Stimulated activated effector memory CD8-positive, alpha-beta T cell treated with anti-CD3 and anti-CD28 coated beads, Interleukin-12 subunit alpha, Interleukin-12 subunit beta, amount 100 ng/mL, for 72 hours (primary cell): Measurements from ENCODE around the gene LAMP2.
"Not testable (repeated sequence)": the region's sequence is repeated elsewhere in the genome, so short reads cannot be mapped to it uniquely, and the experiment has no call there.

Experiments used
- ATAC-seq: fragments of 150-1000 bp; cut with Tn5 transposase; 2 replicates; pipeline ENCODE4 v1.10.0; 2021
- DNase-seq, 2 donors: peaks; one replicate each; pipeline ENCODE4 v3.0.0; 2021 to 2022; ENCODE audit warnings: low spot score in 2 of 2
- H3K27ac Mint-ChIP-seq: one replicate; pipeline ENCODE4 v1.8.0; 2022; ENCODE audit warnings: mild to moderate bottlenecking, mixed read lengths
- H3K36me3 Mint-ChIP-seq: one replicate; pipeline ENCODE4 v1.8.0; 2022; ENCODE audit warnings: mild to moderate bottlenecking, mixed read lengths
- H3K4me1 Mint-ChIP-seq: one replicate; pipeline ENCODE4 v1.8.0; 2022; ENCODE audit warnings: mixed read lengths
- H3K4me3 Mint-ChIP-seq: one replicate; pipeline ENCODE4 v1.8.0; 2022; ENCODE audit warnings: mild to moderate bottlenecking, mixed read lengths
- H3K9me3 Mint-ChIP-seq: one replicate; pipeline ENCODE4 v1.8.0; 2022; ENCODE audit warnings: mixed read lengths

LAMP2 gene

GRCh38 chrX:120469657-120470056, 561 bp upstream of the LAMP2 start:
- ATAC-seq, DNase-seq, H3K36me3 Mint-ChIP-seq, H3K9me3 Mint-ChIP-seq: not testable (repeated sequence)
- Mint-ChIP-seq H3K27ac (peak overlapping the region; percentile 97), H3K4me3 (peak overlapping the region; percentile 89), H3K4me1 (peaks cover 12% of the 10 kb centered on the region)

GRCh38 chrX:120468479-120468824, 644 bp downstream of the LAMP2 start:
- no peak for ATAC-seq
- Mint-ChIP-seq H3K36me3 (no peaks in the 10 kb centered on the region), H3K9me3 (no peaks in the 10 kb centered on the region), H3K27ac (peak overlapping the region; percentile 97), H3K4me3 (peak overlapping the region; percentile 89), H3K4me1 (peaks cover 12% of the 10 kb centered on the region)
- DNase-seq = no peak

- Mint-ChIP-seq H3K27ac (peak overlapping the region; percentile 97), H3K9me3 (no peaks in the 10 kb centered on the region), H3K4me3 (peak overlapping the region; percentile 89), H3K4me1 (peaks cover 12% of the 10 kb centered on the region), H3K36me3 (no peaks in the 10 kb centered on the region)
- no peak for DNase-seq
- ATAC-seq = no peak
Measured at GRCh38 chrX:120468071-120468470, 1.0 kb downstream of the LAMP2 start.

- H3K4me1 Mint-ChIP-seq = peaks cover 12% of the 10 kb centered on the region
- ATAC-seq (no peak), DNase-seq (no peak)
- no peak overlapping the region for H3K27ac Mint-ChIP-seq
- H3K4me3 Mint-ChIP-seq = no peak overlapping the region
- H3K9me3 Mint-ChIP-seq = no peaks in the 10 kb centered on the region
- no peaks in the 10 kb centered on the region for H3K36me3 Mint-ChIP-seq
Measured at GRCh38 chrX:120464411-120464810, 4.7 kb downstream of the LAMP2 start.

DNA sequence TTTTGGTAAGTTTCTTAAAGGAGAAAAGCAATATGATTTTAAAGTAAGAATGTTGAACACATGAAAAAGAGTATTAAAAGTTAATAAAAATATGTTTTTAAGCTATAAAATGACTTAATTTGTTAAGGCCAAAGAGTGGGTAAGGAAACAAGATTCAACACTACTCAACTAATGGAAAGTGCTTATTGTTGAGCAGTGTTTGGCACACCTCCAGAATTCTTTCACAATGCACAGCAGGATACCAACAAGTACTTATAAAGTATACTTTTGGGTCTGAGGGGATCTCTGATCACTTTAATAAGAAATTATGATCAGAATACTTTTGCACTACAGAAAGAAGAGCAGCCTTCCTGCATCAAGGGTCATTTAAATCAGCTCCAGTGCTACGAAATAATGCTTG, 5.9 kb downstream of the LAMP2 start:
- Mint-ChIP-seq H3K9me3 (no peaks in the 10 kb centered on the region), H3K27ac (no peak overlapping the region), H3K4me1 (peaks cover 16% of the 10 kb centered on the region), H3K4me3 (no peak overlapping the region), H3K36me3 (no peaks in the 10 kb centered on the region)
- no peak for ATAC-seq
- DNase-seq = no peak

- no peak overlapping the region for H3K4me3 Mint-ChIP-seq
- H3K9me3 Mint-ChIP-seq = no peaks in the 10 kb centered on the region
- H3K27ac Mint-ChIP-seq = no peak overlapping the region
- H3K36me3 Mint-ChIP-seq = no peaks in the 10 kb centered on the region
- ATAC-seq = no peak
- no peak for DNase-seq
- H3K4me1 Mint-ChIP-seq = peaks cover 12% of the 10 kb centered on the region
Measured at GRCh38 chrX:120462370-120462769, 6.7 kb downstream of the LAMP2 start.

- no peak overlapping the region for H3K4me3 Mint-ChIP-seq
- H3K4me1 Mint-ChIP-seq = peaks cover 17% of the 10 kb centered on the region
Measured at GRCh38 chrX:120459309-120459708, 9.8 kb downstream of the LAMP2 start.

GRCh38 chrX:120457766-120458180, 11.3 kb downstream of the LAMP2 start:
- H3K4me1 Mint-ChIP-seq = peaks cover 17% of the 10 kb centered on the region
- H3K27ac Mint-ChIP-seq = no peak overlapping the region
- DNase-seq (no peak), ATAC-seq (peak; percentile 79)
- H3K9me3 Mint-ChIP-seq = no peaks in the 10 kb centered on the region
- H3K36me3 Mint-ChIP-seq = peaks cover 27% of the 10 kb centered on the region
- H3K4me3 Mint-ChIP-seq = no peak overlapping the region

More at GRCh38 chrX:120459309-120459708, 9.8 kb downstream of the LAMP2 start:
- H3K9me3 Mint-ChIP-seq = no peaks in the 10 kb centered on the region
- DNase-seq = no peak
- peak overlapping the region; percentile 56 for H3K27ac Mint-ChIP-seq
- no peak for ATAC-seq
- H3K36me3 Mint-ChIP-seq = peaks cover 15% of the 10 kb centered on the region

DNA sequence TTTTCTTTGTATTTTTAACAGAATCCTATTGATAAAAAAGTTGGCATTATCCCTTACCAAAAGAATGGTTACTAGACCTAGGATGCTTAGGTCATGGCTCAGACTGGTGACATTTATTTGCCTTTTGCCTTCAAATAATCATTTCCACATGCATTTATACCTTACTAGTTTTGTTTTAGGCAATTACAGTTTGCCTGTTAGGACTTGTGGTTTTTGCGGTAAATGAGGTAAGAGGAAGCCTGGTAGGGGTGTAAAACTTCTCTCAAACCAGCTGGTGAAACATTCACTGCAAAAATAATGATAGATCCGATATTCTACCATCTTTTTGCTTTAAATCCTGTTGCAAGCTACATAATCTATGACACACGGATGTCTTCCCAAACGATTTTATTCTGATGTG, 12.1 kb downstream of the LAMP2 start:
- H3K9me3 Mint-ChIP-seq = no peaks in the 10 kb centered on the region
- peak overlapping the region; percentile 8 for H3K4me3 Mint-ChIP-seq
- H3K27ac Mint-ChIP-seq = no peak overlapping the region
- H3K4me1 Mint-ChIP-seq = peaks cover 23% of the 10 kb centered on the region
- DNase-seq (no peak), ATAC-seq (no peak)
- H3K36me3 Mint-ChIP-seq = peaks cover 27% of the 10 kb centered on the region

DNA sequence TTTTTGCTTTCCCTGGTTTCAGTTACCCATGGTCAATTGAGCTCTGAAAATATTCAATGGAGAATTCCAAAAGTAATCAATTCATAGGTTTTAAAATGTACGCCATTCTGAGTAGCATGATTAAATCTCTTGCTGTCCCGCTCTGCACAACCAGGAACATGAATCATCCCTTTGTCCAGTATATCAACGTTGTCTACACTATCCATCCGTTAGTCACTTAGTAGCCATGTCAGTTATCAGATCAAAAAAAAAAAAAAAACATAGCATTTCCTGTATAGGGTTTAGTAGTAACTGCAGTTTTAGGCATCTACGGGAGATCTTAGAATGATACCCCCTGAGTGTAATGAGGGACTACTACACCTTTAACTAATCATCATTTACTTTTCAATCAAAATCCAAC, 15.1 kb downstream of the LAMP2 start:
- no peaks in the 10 kb centered on the region for H3K9me3 Mint-ChIP-seq
- peaks cover 45% of the 10 kb centered on the region for H3K36me3 Mint-ChIP-seq
- no peak overlapping the region for H3K4me3 Mint-ChIP-seq
- DNase-seq (no peak), ATAC-seq (no peak)
- H3K27ac Mint-ChIP-seq = no peak overlapping the region
- H3K4me1 Mint-ChIP-seq = peaks cover 21% of the 10 kb centered on the region

GRCh38 chrX:120452131-120452530, 17.0 kb downstream of the LAMP2 start:
- Mint-ChIP-seq H3K4me3 (no peak overlapping the region), H3K4me1 (peaks cover 9% of the 10 kb centered on the region), H3K27ac (peak overlapping the region; percentile 44), H3K36me3 (peaks cover 58% of the 10 kb centered on the region), H3K9me3 (no peaks in the 10 kb centered on the region)
- DNase-seq (no peak), ATAC-seq (no peak)

DNA sequence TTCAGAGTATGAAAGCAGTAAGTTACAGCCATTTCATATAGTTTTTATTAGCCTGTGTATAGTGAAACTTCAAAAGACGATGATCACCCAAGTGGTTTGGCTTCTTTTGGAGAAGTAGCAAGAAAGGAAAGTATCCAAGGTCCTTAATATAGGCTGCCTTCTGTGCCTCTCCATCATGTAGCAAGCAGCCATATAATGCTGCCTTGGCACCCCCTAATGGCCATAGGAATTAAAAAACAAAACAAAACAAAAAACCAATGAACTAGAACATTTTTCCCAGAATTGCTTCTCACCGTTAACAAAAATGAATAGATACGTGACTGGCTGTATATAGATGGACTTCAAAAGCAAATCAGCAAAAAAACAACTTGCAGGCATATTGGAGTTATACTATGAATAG, 18.9 kb downstream of the LAMP2 start:
- H3K4me1 Mint-ChIP-seq = peaks cover 6% of the 10 kb centered on the region
- DNase-seq (no peak), ATAC-seq (no peak)
- peaks cover 67% of the 10 kb centered on the region for H3K36me3 Mint-ChIP-seq
- no peak overlapping the region for H3K4me3 Mint-ChIP-seq
- H3K9me3 Mint-ChIP-seq = no peaks in the 10 kb centered on the region
- no peak overlapping the region for H3K27ac Mint-ChIP-seq

DNA sequence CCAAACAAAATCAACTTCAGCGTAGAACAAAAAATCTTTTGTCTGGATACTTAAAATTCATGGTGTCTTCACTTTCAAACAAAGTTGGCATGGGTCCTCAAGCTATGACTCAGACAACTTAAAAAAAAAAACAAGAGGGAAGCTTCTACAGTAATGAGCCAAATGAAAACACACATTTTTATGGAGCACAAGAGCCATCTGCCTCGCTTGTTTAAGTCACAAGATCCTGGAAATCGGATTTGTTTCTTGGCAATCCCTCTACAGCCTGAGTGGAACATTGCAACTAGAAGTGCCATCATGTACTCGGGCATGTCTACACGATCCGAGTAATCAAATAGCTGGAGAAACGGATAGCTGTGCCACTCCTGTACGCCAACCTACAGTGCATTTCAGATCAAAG, 22.6 kb downstream of the LAMP2 start:
- H3K36me3 Mint-ChIP-seq = peaks cover 81% of the 10 kb centered on the region
- H3K4me1 Mint-ChIP-seq = no peaks in the 10 kb centered on the region
- DNase-seq = no peak
- H3K9me3 Mint-ChIP-seq = no peaks in the 10 kb centered on the region
- ATAC-seq = no peak
- no peak overlapping the region for H3K27ac Mint-ChIP-seq
- no peak overlapping the region for H3K4me3 Mint-ChIP-seq

DNA sequence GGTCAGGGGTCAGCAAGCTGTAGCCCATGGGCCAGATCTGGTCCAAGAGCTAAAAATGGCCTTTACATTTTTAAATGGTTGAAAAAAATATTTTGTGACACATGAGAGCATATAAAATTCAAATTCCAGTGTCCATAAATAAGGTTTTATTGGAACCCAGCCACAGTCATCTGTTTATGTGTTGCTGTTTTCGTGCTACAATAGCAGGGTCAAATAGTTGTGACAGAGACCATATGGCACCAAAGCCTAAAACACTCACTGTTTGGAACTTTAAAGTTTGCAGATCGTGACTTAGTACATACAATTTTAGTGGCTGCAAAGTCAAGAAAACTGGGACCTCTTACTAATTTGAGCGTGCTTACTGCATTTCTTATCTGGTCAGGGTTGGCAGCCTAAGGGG, 29.2 kb downstream of the LAMP2 start:
- H3K4me3 Mint-ChIP-seq = no peak overlapping the region
- no peak for ATAC-seq

GRCh38 chrX:120429776-120430540, 39.1 kb downstream of the LAMP2 start:
- Mint-ChIP-seq H3K4me3 (no peak overlapping the region), H3K9me3 (no peaks in the 10 kb centered on the region), H3K4me1 (peaks cover 8% of the 10 kb centered on the region), H3K27ac (no peak overlapping the region), H3K36me3 (peaks cover 6% of the 10 kb centered on the region)
- DNase-seq (no peak), ATAC-seq (peak; percentile 74)

More for the DNA sequence above, 29.2 kb downstream of the LAMP2 start:
- no peaks in the 10 kb centered on the region for H3K9me3 Mint-ChIP-seq
- DNase-seq = no peak
- H3K36me3 Mint-ChIP-seq = peaks cover 63% of the 10 kb centered on the region
- H3K4me1 Mint-ChIP-seq = no peaks in the 10 kb centered on the region
- no peak overlapping the region for H3K27ac Mint-ChIP-seq

GRCh38 chrX:120428309-120428708, 40.8 kb downstream of the LAMP2 start:
- H3K4me1 Mint-ChIP-seq = peaks cover 8% of the 10 kb centered on the region
- H3K27ac Mint-ChIP-seq = no peak overlapping the region
- DNase-seq = no peak

More at GRCh38 chrX:120428309-120428708, 40.8 kb downstream of the LAMP2 start:
- Mint-ChIP-seq H3K4me3 (no peak overlapping the region), H3K36me3 (no peaks in the 10 kb centered on the region), H3K9me3 (no peaks in the 10 kb centered on the region)
- no peak for ATAC-seq
